PC-3 (cell line): ENCODE measurements around the gene FAM234A.

ENCODE experiments used
- EZH2 ChIP-seq: fragments of 300-600 bp; sonication (generic); IDR thresholded peaks from one replicate; pipeline ENCODE4 v1.6.1; 2017; ENCODE audit warnings: antibody characterized with exemption, mild to moderate bottlenecking, low read length; ENCODE audit not compliant: unreplicated experiment
- TF ChIP-seq, protein P1 (sequence below): fragments of 300-600 bp; sonication (generic); conservative IDR thresholded peaks from 2 replicates; pipeline ENCODE4 v1.5.1; 2017; ENCODE audit warnings: antibody characterized with exemption, low read depth, mild to moderate bottlenecking, low read length

DNA sequence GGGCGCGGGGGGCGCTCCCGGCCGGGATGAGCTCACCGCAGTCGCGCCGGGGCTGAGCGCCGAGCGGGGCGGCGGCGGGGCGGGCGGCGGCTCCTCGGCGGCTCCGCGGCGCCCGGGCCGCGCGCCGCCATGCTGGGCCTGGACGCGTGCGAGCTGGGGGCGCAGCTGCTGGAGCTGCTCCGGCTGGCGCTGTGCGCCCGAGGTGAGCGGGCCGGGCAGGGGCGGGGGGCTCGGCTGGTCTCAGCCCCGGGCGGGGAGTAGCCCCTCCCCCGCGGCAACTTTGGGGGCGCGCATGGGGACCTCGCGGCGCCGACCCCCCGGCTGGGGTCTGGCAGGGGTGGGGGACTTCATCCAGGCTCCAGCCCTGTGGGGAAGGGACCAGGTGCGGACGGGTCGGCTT, 45.9 kb downstream of the FAM234A start, which contains the start of gene ARHGDIG:
- TF ChIP-seq, protein P1, sequence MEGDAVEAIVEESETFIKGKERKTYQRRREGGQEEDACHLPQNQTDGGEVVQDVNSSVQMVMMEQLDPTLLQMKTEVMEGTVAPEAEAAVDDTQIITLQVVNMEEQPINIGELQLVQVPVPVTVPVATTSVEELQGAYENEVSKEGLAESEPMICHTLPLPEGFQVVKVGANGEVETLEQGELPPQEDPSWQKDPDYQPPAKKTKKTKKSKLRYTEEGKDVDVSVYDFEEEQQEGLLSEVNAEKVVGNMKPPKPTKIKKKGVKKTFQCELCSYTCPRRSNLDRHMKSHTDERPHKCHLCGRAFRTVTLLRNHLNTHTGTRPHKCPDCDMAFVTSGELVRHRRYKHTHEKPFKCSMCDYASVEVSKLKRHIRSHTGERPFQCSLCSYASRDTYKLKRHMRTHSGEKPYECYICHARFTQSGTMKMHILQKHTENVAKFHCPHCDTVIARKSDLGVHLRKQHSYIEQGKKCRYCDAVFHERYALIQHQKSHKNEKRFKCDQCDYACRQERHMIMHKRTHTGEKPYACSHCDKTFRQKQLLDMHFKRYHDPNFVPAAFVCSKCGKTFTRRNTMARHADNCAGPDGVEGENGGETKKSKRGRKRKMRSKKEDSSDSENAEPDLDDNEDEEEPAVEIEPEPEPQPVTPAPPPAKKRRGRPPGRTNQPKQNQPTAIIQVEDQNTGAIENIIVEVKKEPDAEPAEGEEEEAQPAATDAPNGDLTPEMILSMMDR: no peak
- TF ChIP-seq EZH2: no peak
